NCI-H1930 (cell line): ENCODE results near the gene LCOR.
"Not testable (repeated sequence)": the region's sequence is repeated elsewhere in the genome, so short reads cannot be mapped to it uniquely, and the experiment has no call there.

Source experiments
- DNase-seq, 2 experiments: peaks; one replicate each; lab custom pipeline; 2025; lab: John Stamatoyannopoulos, UW

LCOR gene

DNA sequence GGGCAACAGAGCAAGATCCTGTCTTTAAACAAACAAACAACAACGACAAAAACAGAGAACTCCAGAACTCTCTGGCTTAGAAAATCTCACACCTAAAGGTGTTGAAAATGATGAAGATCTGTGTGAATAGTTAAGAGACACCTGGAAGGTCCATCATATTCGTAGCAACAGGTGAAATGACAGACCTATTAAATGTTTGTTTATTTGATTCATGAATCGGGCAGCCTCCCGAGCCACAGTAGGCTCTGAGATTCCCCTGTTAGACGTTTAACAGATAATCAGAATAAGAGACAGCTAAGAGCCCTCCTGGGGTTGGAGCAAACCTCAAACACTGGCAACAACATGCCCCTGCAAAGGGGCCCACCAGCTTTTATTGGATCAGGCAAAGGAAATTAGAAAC is 103.7 kb downstream of the LCOR start:
- no peak for DNase-seq

DNA sequence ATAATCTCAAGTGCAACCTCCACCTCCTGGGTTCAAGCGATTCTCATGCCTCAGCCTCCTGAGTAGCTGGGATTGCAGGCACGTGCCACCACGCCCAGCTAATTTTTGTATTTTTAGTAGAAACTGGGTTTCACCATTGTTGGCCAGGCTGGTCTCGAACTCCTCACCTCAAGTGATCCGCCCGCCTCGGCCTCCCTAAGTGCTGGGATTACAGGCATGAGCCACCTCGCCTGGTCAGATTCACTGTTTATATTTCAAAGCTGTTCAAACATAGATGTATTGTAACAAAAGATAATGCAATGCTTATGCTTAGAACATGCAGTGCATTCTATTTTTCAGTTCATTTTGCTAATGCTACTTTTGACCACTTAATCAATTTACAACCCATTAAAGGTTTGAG is 111.1 kb downstream of the LCOR start:
- not testable (repeated sequence) for DNase-seq

DNA sequence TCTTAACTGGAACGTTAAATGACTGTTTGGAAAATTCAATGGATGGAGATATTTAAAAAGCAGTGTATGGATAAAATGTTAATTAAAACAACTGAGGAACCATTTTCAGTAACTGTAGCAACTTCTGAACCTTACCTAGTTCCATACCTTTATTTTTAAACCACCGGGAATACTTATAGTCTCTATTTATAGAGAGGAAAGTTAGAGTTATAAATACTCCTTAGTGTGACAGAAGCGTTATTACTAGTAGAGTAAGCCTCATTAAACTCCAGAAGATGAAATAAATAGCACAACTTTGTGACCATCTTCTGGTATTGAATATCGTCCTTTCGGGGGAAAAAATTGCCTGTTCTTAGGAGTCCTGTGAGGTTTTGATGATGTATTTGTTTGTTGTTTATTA is 114.9 kb downstream of the LCOR start:
- DNase-seq, result no peak

- no peak for DNase-seq
These were observed 117.1 kb downstream of the LCOR start for GRCh38 chr10:96949039-96949683.

DNA sequence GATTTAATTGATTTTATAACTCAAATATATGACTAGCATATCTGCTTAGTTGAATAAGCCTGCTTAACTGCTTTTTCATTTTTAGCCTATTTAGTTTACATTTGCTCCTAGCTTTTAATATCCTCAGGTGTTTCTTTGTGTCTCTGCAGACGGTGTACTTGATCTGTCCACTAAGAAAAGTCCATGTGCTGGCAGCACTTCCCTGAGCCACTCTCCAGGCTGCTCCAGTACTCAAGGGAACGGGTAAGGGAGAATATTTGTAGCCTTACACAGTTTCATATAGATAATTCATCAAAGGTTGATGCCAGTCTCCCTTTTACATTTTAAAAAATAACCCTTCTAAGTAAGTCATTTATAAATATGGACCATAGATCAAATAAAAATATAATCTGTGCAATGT is 119.9 kb downstream of the LCOR start:
- DNase-seq, result no peak

DNA sequence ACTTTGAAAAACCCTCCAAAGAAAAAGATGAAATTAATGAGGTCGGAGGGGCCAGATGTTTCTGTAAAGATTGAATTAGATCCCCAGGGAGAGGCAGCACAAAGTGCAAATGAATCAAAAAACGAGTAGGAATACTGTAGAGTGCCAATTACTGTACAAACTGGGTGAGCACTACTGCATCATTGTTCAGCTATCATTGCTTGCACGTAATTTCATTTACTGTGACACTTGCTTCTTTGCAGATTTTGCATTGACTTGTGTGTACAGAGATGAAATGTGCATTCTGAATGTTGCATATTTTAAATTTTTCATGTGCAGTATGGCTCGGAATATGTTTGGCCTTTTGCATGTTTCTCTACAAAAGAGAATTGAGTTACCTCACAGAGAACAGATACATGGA is 123.7 kb downstream of the LCOR start:
- DNase-seq, result no peak

DNA sequence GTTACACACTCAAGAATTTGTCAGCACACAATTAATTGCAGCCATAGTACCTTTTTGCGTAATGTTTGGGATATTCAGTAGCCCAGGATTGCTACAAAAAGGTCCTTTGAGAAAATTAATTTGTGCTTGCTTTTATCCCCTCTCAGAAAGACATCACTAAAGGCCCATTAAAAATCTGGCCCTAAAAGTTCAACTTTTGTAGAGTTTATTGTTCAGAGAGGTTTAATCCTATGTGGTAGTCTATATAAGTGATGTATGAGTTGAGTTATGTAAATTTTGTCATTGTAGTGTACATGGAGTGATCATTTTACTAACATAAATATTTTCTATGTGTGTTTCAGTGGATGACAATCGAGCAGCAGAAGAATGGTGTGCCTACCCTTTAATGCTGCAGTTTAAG is 126.0 kb downstream of the LCOR start:
- DNase-seq, result no peak

DNA sequence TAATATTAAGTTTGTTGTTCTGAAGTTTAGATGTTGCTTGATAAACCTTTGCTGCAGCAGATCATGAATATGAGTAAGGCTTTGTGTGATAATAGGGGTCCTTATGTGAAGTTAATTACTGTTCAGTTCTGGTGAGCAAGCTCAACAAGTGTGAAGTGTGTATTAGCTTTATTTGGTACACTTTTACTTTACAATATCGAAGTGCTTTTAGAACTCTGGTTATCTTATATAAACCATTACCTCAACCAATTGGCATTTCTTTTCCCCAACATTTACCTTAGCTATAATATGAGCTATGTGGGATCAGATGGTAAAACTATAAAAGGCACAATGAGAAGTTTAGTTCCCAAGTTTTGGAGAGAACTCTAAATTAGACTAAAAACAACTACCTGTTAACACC is 127.6 kb downstream of the LCOR start:
- no peak for DNase-seq

DNA sequence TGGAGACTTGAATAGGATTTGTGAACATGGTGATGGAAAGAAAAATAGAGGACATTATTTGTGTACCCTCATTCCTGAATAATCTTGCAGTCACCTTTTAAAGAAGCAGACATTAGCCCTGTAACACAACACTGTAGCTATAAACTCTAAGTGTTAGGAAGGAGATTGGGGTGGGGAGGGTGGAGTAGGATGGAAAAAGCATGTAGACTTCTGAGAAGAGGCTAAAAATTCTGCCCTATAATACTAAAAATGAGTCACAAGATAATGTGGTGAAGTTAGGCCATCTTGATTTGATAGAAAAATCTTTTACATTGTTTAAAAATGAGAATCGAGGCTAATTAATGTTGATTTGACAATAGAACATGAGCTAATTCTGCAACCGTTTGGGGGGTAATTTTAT is 128.8 kb downstream of the LCOR start:
- no peak for DNase-seq

DNA sequence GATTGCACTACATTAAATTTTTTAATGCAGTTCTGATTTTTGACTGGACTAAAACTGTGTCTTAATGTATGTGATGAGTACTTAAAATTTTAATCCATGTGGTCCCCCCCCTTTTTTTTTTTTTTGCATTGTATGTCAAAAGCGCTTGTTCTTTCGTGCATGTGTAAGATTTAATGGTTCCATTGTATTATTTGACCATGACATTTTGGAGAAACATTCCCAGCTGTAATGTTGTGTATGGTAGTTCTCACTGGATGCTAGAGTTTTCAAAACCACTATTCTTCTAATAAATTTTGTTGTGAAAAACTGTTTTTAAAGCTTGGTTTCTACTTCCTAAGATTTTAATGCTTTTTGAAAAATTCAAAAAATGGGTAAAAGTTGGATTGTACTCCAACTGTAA is 132.0 kb downstream of the LCOR start:
- no peak for DNase-seq

DNA sequence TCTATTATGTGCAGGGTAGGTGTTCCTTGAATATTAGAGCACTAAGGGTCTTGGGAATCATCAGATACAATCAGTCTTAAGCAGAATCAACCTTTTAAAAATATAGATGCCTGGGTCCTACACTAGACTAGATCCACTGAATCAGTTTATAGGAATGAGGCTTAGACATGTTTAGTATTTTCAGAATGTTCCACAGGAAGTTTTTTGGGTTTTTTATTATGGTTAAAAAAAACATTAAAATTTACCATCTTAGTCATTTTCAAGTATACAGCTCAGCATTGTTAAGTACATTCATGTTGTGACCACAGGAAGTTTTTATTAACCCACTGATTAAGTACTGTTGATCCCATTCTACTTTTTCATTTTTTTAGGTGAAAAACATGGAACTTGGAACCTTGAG is 135.7 kb downstream of the LCOR start:
- DNase-seq, result no peak

GRCh38 chr10:96968682-96969423 is 136.8 kb downstream of the LCOR start:
- DNase-seq, result no peak

- no peak for DNase-seq
These were observed 139.2 kb downstream of the LCOR start for GRCh38 chr10:96971324-96971723.

- DNase-seq, result no peak
These were observed 140.2 kb downstream of the LCOR start for GRCh38 chr10:96972264-96972663.

GRCh38 chr10:96973809-96974747 is 142.0 kb downstream of the LCOR start:
- DNase-seq, result no peak

- no peak for DNase-seq
These were observed 143.0 kb downstream of the LCOR start for GRCh38 chr10:96975136-96975535.

DNA sequence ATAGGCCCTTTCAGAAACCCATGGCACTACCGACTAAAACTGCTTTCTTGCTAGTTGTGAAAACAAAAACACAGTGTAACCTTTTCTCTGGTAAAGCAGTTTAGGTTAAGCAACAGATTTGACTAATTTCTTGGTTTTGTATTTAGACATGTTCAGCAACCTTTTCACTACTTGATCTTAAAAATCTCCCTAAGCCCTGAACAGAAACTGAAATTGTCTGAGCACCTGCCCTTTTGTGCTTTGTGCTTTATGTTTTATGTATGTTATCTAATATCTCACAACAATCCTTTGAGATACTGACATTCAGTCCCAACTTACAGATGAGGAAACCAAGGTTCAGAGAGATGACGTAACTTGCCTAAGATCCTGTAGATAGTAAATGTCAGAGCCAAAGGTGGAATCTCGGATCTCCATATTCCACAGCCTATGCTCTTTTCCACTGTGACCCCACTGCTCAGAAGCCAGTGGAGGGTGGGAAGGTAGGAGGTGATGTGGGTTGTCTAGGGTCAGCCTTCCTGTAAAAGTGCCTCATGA is 146.6 kb downstream of the LCOR start:
- no peak for DNase-seq

DNA sequence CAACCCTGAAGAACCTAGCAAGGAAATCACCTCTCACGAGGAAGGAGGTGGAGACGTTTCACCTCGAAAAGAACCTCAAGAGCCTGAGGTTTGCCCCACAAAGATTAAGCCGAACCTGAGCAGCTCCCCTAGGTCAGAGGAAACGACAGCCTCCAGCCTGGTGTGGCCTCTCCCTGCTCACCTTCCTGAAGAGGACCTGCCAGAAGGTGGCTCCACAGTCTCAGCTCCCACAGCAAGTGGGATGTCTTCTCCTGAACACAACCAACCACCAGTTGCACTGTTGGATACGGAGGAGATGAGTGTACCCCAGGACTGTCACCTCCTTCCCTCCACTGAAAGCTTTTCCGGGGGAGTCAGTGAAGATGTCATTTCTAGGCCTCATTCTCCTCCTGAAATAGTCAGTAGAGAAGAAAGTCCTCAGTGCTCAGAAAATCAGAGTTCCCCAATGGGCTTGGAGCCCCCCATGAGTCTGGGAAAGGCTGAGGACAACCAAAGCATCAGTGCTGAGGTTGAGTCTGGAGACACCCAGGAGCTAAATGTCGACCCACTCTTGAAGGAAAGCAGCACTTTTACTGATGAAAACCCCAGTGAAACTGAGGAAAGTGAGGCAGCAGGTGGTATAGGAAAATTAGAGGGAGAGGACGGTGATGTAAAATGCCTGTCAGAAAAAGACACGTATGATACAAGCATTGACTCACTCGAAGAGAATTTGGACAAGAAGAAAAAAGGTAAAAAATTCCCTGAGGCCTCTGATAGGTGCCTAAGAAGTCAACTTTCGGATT is 150.2 kb downstream of the LCOR start:
- DNase-seq, result no peak

GRCh38 chr10:96984541-96985131 is 152.5 kb downstream of the LCOR start:
- no peak for DNase-seq

- DNase-seq, result no peak
These were observed 154.2 kb downstream of the LCOR start for GRCh38 chr10:96986200-96986856.
